ENCODE measurements around the gene CFAP43.
A peak's percentile ranks its signal among the peaks of the same experiment; 100 is the strongest.

The CFAP43 gene

GRCh38 chr10:104109908-104110662, 122.1 kb downstream of the CFAP43 start:
- Mint-ChIP-seq H3K36me3 (no peaks in the 10 kb centered on the region), H3K4me3 (peak overlapping the region; percentile 19), H3K27ac (peak overlapping the region; percentile 74), H3K4me1 (peaks cover 19% of the 10 kb centered on the region), H3K9me3 (no peaks in the 10 kb centered on the region), H3K27me3 (no peaks in the 10 kb centered on the region)

- Mint-ChIP-seq H3K36me3 (no peaks in the 10 kb centered on the region), H3K27ac (no peak overlapping the region), H3K4me1 (peaks cover 14% of the 10 kb centered on the region)
Observed at GRCh38 chr10:104104926-104105325, 127.2 kb downstream of the CFAP43 start.

GRCh38 chr10:104104418-104104817, 127.7 kb downstream of the CFAP43 start:
- no peaks in the 10 kb centered on the region for H3K36me3 Mint-ChIP-seq
- H3K9me3 Mint-ChIP-seq, result no peaks in the 10 kb centered on the region

More at GRCh38 chr10:104104926-104105325, 127.2 kb downstream of the CFAP43 start:
- Mint-ChIP-seq H3K27me3 (no peaks in the 10 kb centered on the region), H3K4me3 (no peak overlapping the region), H3K9me3 (no peaks in the 10 kb centered on the region)

GRCh38 chr10:104103956-104104355, 128.2 kb downstream of the CFAP43 start:
- Mint-ChIP-seq H3K4me3 (no peak overlapping the region), H3K27me3 (no peaks in the 10 kb centered on the region), H3K4me1 (peaks cover 10% of the 10 kb centered on the region), H3K27ac (no peak overlapping the region), H3K36me3 (no peaks in the 10 kb centered on the region), H3K9me3 (no peaks in the 10 kb centered on the region)

More at GRCh38 chr10:104104418-104104817, 127.7 kb downstream of the CFAP43 start:
- Mint-ChIP-seq H3K27ac (no peak overlapping the region), H3K4me3 (no peak overlapping the region), H3K27me3 (no peaks in the 10 kb centered on the region), H3K4me1 (peaks cover 10% of the 10 kb centered on the region)

GRCh38 chr10:104101902-104102301, 130.3 kb downstream of the CFAP43 start:
- no peaks in the 10 kb centered on the region for H3K9me3 Mint-ChIP-seq
- no peaks in the 10 kb centered on the region for H3K27me3 Mint-ChIP-seq
- peaks cover 10% of the 10 kb centered on the region for H3K4me1 Mint-ChIP-seq
- H3K27ac Mint-ChIP-seq, result no peak overlapping the region
- H3K36me3 Mint-ChIP-seq, result no peaks in the 10 kb centered on the region
- no peak overlapping the region for H3K4me3 Mint-ChIP-seq

- H3K36me3 Mint-ChIP-seq, result no peaks in the 10 kb centered on the region
- H3K4me1 Mint-ChIP-seq, result peaks cover 10% of the 10 kb centered on the region
- H3K4me3 Mint-ChIP-seq, result no peak overlapping the region
- H3K9me3 Mint-ChIP-seq, result no peaks in the 10 kb centered on the region
- H3K27ac Mint-ChIP-seq, result no peak overlapping the region
- no peaks in the 10 kb centered on the region for H3K27me3 Mint-ChIP-seq
Observed at GRCh38 chr10:104100795-104101194, 131.4 kb downstream of the CFAP43 start.

- peaks cover 7% of the 10 kb centered on the region for H3K4me1 Mint-ChIP-seq
- H3K36me3 Mint-ChIP-seq, result no peaks in the 10 kb centered on the region
- no peak overlapping the region for H3K4me3 Mint-ChIP-seq
- no peaks in the 10 kb centered on the region for H3K9me3 Mint-ChIP-seq
- H3K27ac Mint-ChIP-seq, result no peak overlapping the region
- no peaks in the 10 kb centered on the region for H3K27me3 Mint-ChIP-seq
Observed at GRCh38 chr10:104099941-104100340, 132.2 kb downstream of the CFAP43 start.

- Mint-ChIP-seq H3K36me3 (no peaks in the 10 kb centered on the region), H3K27ac (no peak overlapping the region), H3K4me3 (no peak overlapping the region), H3K27me3 (no peaks in the 10 kb centered on the region), H3K9me3 (no peaks in the 10 kb centered on the region), H3K4me1 (peaks cover 5% of the 10 kb centered on the region)
Observed at GRCh38 chr10:104099269-104099668, 132.9 kb downstream of the CFAP43 start.

GRCh38 chr10:104098358-104098925, 133.7 kb downstream of the CFAP43 start:
- H3K36me3 Mint-ChIP-seq, result peaks cover 4% of the 10 kb centered on the region
- H3K27ac Mint-ChIP-seq, result no peak overlapping the region
- H3K9me3 Mint-ChIP-seq, result no peaks in the 10 kb centered on the region
- no peaks in the 10 kb centered on the region for H3K27me3 Mint-ChIP-seq
- H3K4me3 Mint-ChIP-seq, result no peak overlapping the region
- peaks cover 10% of the 10 kb centered on the region for H3K4me1 Mint-ChIP-seq

- peaks cover 15% of the 10 kb centered on the region for H3K4me1 Mint-ChIP-seq
- no peak overlapping the region for H3K4me3 Mint-ChIP-seq
- no peak overlapping the region for H3K27ac Mint-ChIP-seq
- peaks cover 5% of the 10 kb centered on the region for H3K36me3 Mint-ChIP-seq
- no peaks in the 10 kb centered on the region for H3K27me3 Mint-ChIP-seq
- no peaks in the 10 kb centered on the region for H3K9me3 Mint-ChIP-seq
Observed at GRCh38 chr10:104096692-104097091, 135.5 kb downstream of the CFAP43 start.

- no peak overlapping the region for H3K27ac Mint-ChIP-seq
- no peaks in the 10 kb centered on the region for H3K27me3 Mint-ChIP-seq
- no peak overlapping the region for H3K4me3 Mint-ChIP-seq
- H3K36me3 Mint-ChIP-seq, result peaks cover 5% of the 10 kb centered on the region
- H3K4me1 Mint-ChIP-seq, result peaks cover 22% of the 10 kb centered on the region
- no peaks in the 10 kb centered on the region for H3K9me3 Mint-ChIP-seq
Observed at GRCh38 chr10:104092749-104093148, 139.4 kb downstream of the CFAP43 start.

- H3K9me3 Mint-ChIP-seq, result no peaks in the 10 kb centered on the region
- peaks cover 5% of the 10 kb centered on the region for H3K36me3 Mint-ChIP-seq
- no peak overlapping the region for H3K4me3 Mint-ChIP-seq
- peaks cover 22% of the 10 kb centered on the region for H3K4me1 Mint-ChIP-seq
- no peak overlapping the region for H3K27ac Mint-ChIP-seq
- no peaks in the 10 kb centered on the region for H3K27me3 Mint-ChIP-seq
Observed at GRCh38 chr10:104090611-104091010, 141.6 kb downstream of the CFAP43 start.

GRCh38 chr10:104089621-104090020, 142.5 kb downstream of the CFAP43 start:
- Mint-ChIP-seq H3K4me1 (peaks cover 20% of the 10 kb centered on the region), H3K36me3 (peaks cover 5% of the 10 kb centered on the region), H3K27me3 (no peaks in the 10 kb centered on the region)

GRCh38 chr10:104088239-104088638, 143.9 kb downstream of the CFAP43 start:
- no peaks in the 10 kb centered on the region for H3K27me3 Mint-ChIP-seq
- no peak overlapping the region for H3K4me3 Mint-ChIP-seq
- peaks cover 10% of the 10 kb centered on the region for H3K4me1 Mint-ChIP-seq

More at GRCh38 chr10:104089621-104090020, 142.5 kb downstream of the CFAP43 start:
- Mint-ChIP-seq H3K27ac (peak overlapping the region; percentile 10), H3K9me3 (no peaks in the 10 kb centered on the region), H3K4me3 (no peak overlapping the region)

GRCh38 chr10:104085801-104086400, 146.3 kb downstream of the CFAP43 start, which contains the start of gene COL17A1:
COL17A1 (minus strand) TSS chr10:104085880; CDS start chr10:104080673, 5,207 bp downstream.
- Mint-ChIP-seq H3K36me3 (no peaks in the 10 kb centered on the region), H3K9me3 (no peaks in the 10 kb centered on the region), H3K27me3 (no peaks in the 10 kb centered on the region), H3K4me3 (no peak within 1 kb of the TSS), H3K27ac (peak within 1 kb of the TSS; percentile 46), H3K4me1 (peaks cover 8% of the 10 kb centered on the region)

More at GRCh38 chr10:104088239-104088638, 143.9 kb downstream of the CFAP43 start:
- Mint-ChIP-seq H3K9me3 (no peaks in the 10 kb centered on the region), H3K27ac (no peak overlapping the region), H3K36me3 (no peaks in the 10 kb centered on the region)
